Tibial nerve (tissue), 4 donors: ENCODE measurements around the gene TBC1D4.

Source experiments
- CTCF ChIP-seq, 5 experiments: fragments of 200-600 bp in 3 of 5; fragments of 450-650 bp in 2 of 5; sonication (generic) in 3 of 5; IDR thresholded peaks; one replicate each; pipeline ENCODE4 v1.5.1; 2016 to 2019; ENCODE audit warnings: antibody characterized with exemption in 5 of 5, mild to moderate bottlenecking in 3 of 5, moderate library complexity in 2 of 5
- EP300 ChIP-seq, 2 donors: sonication (generic); formaldehyde crosslinking; IDR thresholded peaks; one replicate each; pipeline ENCODE4 v1.6.1; 2017; ENCODE audit warnings: antibody characterized with exemption in 2 of 2, mild to moderate bottlenecking in 1 of 2
- POLR2A ChIP-seq, 2 donors: fragments of 450-650 bp; IDR thresholded peaks; one replicate each; pipeline ENCODE4 v1.6.1; 2017; ENCODE audit warnings: antibody characterized with exemption in 2 of 2, mild to moderate bottlenecking in 2 of 2, moderate library complexity in 2 of 2

- TF ChIP-seq CTCF (IDR thresholded peaks at IDR 0.05) = no peak
- TF ChIP-seq POLR2A (IDR thresholded peaks at IDR 0.05) = no peak
- no peak for TF ChIP-seq EP300 (IDR thresholded peaks at IDR 0.05)
These were observed 63.7 kb downstream of the TBC1D4 start for GRCh38 chr13:75418186-75418843.
